Thyroid gland (tissue), 4 donors: Measurements from ENCODE around the gene MEMO1. TPM values are rescaled to one million over a fixed set of nuclear protein-coding genes. Genes with fewer than 3 reads are reported as not detected.
"Not testable (repeated sequence)": the region's sequence is repeated elsewhere in the genome, so short reads cannot be mapped to it uniquely, and the experiment has no call there.

Experiments
- DNase-seq, 2 donors: peaks; one replicate each; pipeline ENCODE4 v3.0.0-alpha.2; 2019
- H3K27ac ChIP-seq, 3 donors: fragments of 200-600 bp; sonication (generic); 1 replicate in 2 of 3; 2 replicates in 1 of 3; pipeline ENCODE4 v1.5.1; 2016 to 2019; ENCODE audit warnings: mild to moderate bottlenecking in 1 of 3, moderate library complexity in 1 of 3
- H3K27me3 ChIP-seq: fragments of 200-600 bp; sonication (generic); one replicate; pipeline ENCODE4 v1.5.1; 2019
- H3K36me3 ChIP-seq, 2 donors: fragments of 200-600 bp; sonication (generic); one replicate each; pipeline ENCODE4 v1.5.1; 2016 to 2019
- H3K4me1 ChIP-seq, 2 donors: fragments of 200-600 bp; sonication (generic); one replicate each; pipeline ENCODE4 v1.5.1; 2017 to 2019
- H3K4me3 ChIP-seq, 3 donors: fragments of 200-600 bp; sonication (generic); replicated peaks in 1 of 3; 1 replicate in 2 of 3; 2 replicates in 1 of 3; pipeline ENCODE4 v1.5.1; 2016; ENCODE audit warnings: mild to moderate bottlenecking in 1 of 3
- H3K9me3 ChIP-seq: fragments of 200-600 bp; sonication (generic); one replicate; pipeline ENCODE4 v1.5.1; 2017
- POLR2A ChIP-seq, 2 donors: fragments of 450-650 bp; IDR thresholded peaks; one replicate each; pipeline ENCODE4 v1.6.1; 2017; ENCODE audit warnings: antibody characterized with exemption in 2 of 2, mild to moderate bottlenecking in 2 of 2, moderate library complexity in 1 of 2
- WGBS, 2 donors: methylation state at CpG; one replicate each; pipeline ENCODE4 v1.1.5; 2017; 5-methylcytosine and 5-hydroxymethylcytosine counted together
- intact Hi-C: fragments of 100-400 bp; cut with DNase I; formaldehyde crosslinking; loops from one replicate; pipeline ENCODE4 v1.15.1; 2023
- total RNA-seq, 4 donors: library from RNA; depleted of rRNA; stranded (reverse); fragments of >200 nt; gene quantifications; one replicate each; pipeline ENCODE4 v1.2.3, GENCODE V29; 2016
- TF ChIP-seq, protein P1 (sequence below), 6 experiments: fragments of 200-600 bp in 3 of 6; fragments of 450-650 bp in 3 of 6; sonication (generic) in 3 of 6; IDR thresholded peaks; one replicate each; pipeline ENCODE4 v1.5.1; 2016 to 2019; ENCODE audit warnings: antibody characterized with exemption in 6 of 6, mild to moderate bottlenecking in 2 of 6, inconsistent platforms in 1 of 6, moderate library complexity in 1 of 6

Gene MEMO1
- 10 to 100 TPM; 16.3 to 28.7 (median 27.4) TPM for total RNA-seq

DNA sequence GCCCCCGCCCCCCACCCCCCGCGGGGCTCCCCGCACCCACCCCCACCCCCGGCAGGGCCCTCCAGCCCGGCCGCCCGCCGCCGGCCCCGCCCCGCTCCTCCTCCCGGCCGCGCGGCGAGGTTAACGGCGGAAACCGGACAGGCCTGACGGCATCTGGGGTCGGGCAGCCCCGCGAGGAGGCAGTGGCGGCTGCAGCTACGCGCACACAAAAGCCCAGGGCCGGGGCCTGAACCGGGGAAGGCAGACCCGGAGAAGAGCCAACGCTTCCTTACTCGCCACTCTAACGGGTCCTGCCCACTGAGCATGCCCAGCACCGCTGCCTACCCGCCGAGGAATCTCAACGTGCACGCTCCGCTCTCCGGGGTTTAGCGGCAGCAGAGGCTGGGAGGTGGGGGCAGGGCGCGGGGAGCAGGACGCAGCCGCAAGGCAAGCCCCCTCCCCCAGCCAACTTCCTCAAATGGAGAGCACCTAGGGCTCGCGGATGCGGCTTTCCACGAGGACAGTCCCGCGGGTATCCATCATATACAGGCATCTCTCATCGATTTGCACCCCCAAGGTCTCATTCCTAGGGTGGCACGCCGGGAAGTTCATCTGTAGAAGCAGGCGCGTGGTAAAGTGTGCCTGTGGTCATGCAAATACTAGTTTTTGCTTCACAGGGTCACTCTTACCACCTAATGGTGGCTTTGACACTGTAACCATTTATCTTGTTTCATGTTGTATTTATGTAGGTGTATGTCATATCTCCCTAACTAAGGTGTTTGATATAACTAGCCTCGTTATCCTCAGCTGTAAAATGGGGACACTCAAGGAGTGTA, at the start of gene MEMO1:
Gene MEMO1, minus strand, starts transcription at position 339 of the 815 bp plus-strand sequence. CDS start 761 bp downstream, outside the sequence.
- Histone ChIP-seq H3K27me3 (no peaks in the 10 kb centered on the region), H3K27ac (peak within 1 kb of the TSS; percentile 82 to 91 (median 86)), H3K4me1 (peaks cover 4 to 12% of the 10 kb centered on the region in 2 donors), H3K4me3 (peak within 1 kb of the TSS; percentile 14 to 74 (median 37)), H3K9me3 (no peaks in the 10 kb centered on the region), H3K36me3 (no peaks in the 10 kb centered on the region)
- intact Hi-C loops, result loop anchor here (10.0 kb wide), 1 partner anchor 54 kb away; the partner anchor contains the start of gene SPAST
- TF ChIP-seq POLR2A (IDR thresholded peaks at IDR 0.05), result peak; percentile 32 to 63
- TF ChIP-seq, protein P1, sequence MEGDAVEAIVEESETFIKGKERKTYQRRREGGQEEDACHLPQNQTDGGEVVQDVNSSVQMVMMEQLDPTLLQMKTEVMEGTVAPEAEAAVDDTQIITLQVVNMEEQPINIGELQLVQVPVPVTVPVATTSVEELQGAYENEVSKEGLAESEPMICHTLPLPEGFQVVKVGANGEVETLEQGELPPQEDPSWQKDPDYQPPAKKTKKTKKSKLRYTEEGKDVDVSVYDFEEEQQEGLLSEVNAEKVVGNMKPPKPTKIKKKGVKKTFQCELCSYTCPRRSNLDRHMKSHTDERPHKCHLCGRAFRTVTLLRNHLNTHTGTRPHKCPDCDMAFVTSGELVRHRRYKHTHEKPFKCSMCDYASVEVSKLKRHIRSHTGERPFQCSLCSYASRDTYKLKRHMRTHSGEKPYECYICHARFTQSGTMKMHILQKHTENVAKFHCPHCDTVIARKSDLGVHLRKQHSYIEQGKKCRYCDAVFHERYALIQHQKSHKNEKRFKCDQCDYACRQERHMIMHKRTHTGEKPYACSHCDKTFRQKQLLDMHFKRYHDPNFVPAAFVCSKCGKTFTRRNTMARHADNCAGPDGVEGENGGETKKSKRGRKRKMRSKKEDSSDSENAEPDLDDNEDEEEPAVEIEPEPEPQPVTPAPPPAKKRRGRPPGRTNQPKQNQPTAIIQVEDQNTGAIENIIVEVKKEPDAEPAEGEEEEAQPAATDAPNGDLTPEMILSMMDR (IDR thresholded peaks at IDR 0.05), result peak in 1 of 6 experiments; percentile 9
- peak; percentile 97 to 98 for DNase-seq
- 1% methylated on average over 14 of the region's 57 CpGs for WGBS, 2 donors

DNA sequence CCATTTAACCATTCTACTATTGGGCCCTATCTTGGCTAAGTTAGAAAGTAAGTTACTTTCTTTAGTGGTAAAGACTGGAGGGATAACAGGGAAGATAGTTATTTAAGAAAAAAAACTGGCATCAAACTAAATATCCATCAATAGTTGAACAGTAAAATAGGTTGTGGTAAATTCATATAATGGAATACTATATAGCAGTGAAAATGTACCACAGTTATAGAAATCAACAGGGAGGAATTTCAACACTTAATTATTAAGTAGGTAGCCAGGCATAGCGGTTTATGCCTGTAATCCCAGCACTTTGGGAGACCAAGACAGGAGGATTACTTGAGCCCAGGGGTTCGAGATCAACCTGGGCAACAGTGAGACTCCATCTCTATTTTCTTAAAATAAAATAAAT, 49.5 kb upstream of the MEMO1 start:
- no peaks in the 10 kb centered on the region for H3K27me3 ChIP-seq
- no peak overlapping the region for H3K4me3 ChIP-seq
- intact Hi-C loops, result loop anchor here (10.0 kb wide), 2 partner anchors 45 to 105 kb away; partner anchors contain the start of genes MEMO1 and SLC30A6

DNA sequence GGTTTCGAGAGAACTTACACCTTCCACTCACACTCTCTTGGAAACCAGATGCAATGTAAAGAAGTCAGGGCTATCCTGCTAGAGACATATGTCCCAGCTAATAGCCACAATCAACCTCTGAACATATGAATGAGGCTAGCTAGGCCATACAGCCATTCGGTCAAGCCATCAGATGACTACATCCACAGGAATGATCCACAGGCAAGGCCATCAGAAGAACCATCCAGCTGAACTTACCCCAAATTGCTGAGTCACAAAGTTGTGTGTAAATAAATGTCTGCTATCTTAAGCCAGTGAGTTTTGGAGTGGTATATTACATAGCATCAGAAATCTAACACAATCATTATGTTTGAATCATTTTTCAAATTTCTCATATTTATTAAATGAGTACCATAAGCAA, 47.3 kb upstream of the MEMO1 start:
- Histone ChIP-seq H3K27me3 (no peaks in the 10 kb centered on the region), H3K4me1 (peaks cover 0 to 4% of the 10 kb centered on the region in 2 donors), H3K9me3 (no peaks in the 10 kb centered on the region), H3K4me3 (no peak overlapping the region), H3K36me3 (no peaks in the 10 kb centered on the region), H3K27ac (no peak overlapping the region)
- intact Hi-C loops, result no loop called here
- WGBS, 2 donors, result 96 to 98% methylated on average over 2 of the region's 2 CpGs
- TF ChIP-seq POLR2A (IDR thresholded peaks at IDR 0.05), result no peak
- TF ChIP-seq, protein P1 (IDR thresholded peaks at IDR 0.05), result no peak
- no peak for DNase-seq

More for the DNA sequence above, 49.5 kb upstream of the MEMO1 start:
- Histone ChIP-seq H3K27ac (no peak overlapping the region), H3K9me3 (no peaks in the 10 kb centered on the region), H3K4me1 (peaks cover 7 to 12% of the 10 kb centered on the region in 2 donors), H3K36me3 (no peaks in the 10 kb centered on the region)
- no peak for TF ChIP-seq POLR2A (IDR thresholded peaks at IDR 0.05)
- DNase-seq, result no peak
- 92 to 93% methylated on average over 2 of the region's 2 CpGs for WGBS, 2 donors

DNA sequence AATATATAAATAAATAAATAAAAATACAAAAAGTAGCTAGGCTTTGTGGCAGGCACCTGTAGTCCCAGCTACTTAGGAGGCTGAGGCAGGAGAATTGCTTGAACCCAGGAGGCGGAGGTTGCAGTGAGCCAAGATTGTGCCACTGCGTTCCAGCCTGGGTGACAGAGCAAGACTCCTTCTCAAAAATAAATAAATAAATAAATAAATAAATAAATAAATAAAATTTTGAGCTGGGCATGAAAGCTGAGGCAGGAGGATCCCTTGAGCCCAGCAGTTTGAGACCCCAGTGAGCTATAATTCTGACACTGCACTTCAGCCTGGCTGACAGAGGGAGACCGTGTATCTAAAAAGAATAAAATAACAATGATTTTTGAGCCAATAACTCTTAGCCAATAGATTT, 43.8 kb upstream of the MEMO1 start:
- 76 to 78% methylated on average over 3 of the region's 3 CpGs for WGBS, 2 donors
- H3K9me3 ChIP-seq, H3K4me3 ChIP-seq, H3K4me1 ChIP-seq, H3K36me3 ChIP-seq, H3K27ac ChIP-seq, H3K27me3 ChIP-seq, intact Hi-C loops, DNase-seq: not testable (repeated sequence)

DNA sequence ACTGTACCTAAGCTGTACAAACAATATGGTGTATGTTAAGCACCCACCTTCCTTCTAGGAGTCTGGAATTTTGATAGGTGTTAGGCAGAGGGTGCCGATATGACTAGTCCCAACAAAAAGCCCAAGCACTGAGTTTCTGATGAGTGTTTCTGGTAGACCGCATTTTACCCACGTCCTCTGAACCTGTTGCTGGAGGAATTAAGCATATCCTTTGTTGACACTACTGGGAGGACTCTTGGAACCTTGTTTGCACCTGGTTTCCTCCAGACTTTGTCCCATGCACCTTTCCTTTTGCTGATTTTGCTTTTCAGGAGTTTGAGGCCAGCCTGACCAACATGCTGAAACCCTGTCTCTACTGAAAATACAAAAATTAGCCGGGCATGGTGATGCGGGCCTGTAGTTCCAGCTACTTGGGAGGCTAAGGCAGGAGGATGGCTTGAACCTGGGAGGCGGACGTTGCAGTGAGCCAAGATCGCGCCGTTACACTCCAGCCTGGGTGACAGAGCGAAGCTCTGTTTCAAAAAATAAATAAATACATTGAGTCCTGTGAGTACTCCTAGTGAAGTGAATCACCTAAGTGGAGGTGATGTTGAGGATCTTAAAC, 41.1 kb upstream of the MEMO1 start:
- intact Hi-C loops, result no loop called here

More for the DNA sequence above, 41.1 kb upstream of the MEMO1 start:
- WGBS, 2 donors, result 93 to 97% methylated on average over 11 of the region's 11 CpGs
- H3K9me3 ChIP-seq, result no peaks in the 10 kb centered on the region
- H3K36me3 ChIP-seq, result no peaks in the 10 kb centered on the region
- no peaks in the 10 kb centered on the region for H3K4me1 ChIP-seq
- TF ChIP-seq POLR2A (IDR thresholded peaks at IDR 0.05), result no peak
- TF ChIP-seq, protein P1 (IDR thresholded peaks at IDR 0.05), result no peak
- H3K27ac ChIP-seq, result no peak overlapping the region
- no peak for DNase-seq
- no peak overlapping the region for H3K4me3 ChIP-seq
- no peaks in the 10 kb centered on the region for H3K27me3 ChIP-seq
